K562 (cell line): Measurements from ENCODE around the gene TMEM163. TPM values are rescaled to one million over a fixed set of nuclear protein-coding genes. Genes with fewer than 3 reads are reported as not detected.

ENCODE experiments used
- ATAC-seq: fragments of 200-7000 bp; cut with Tn5 transposase; 3 replicates; pipeline ENCODE4 v1.9.1; 2020; ENCODE audit warnings: moderate library complexity
- BruUV-seq: library from RNA; stranded (reverse); fragments of 400-500 nt; replicated peaks from 2 replicates; lab custom pipeline; 2021; lab: Mats Ljungman, UMichigan
- CTCF ChIA-PET: fragments of 300-600 bp; formaldehyde crosslinking; extraction: SDS; loops from one replicate; lab custom pipeline; 2021; ENCODE audit warnings: low intra/inter-chr PET ratio; lab: Yijun Ruan, JAX
- POLR2A ChIA-PET: fragments of 300-600, 350-650 bp; sonication (Branson Sonifier 250); formaldehyde crosslinking; extraction: SDS; loops from one replicate; lab custom pipeline; 2021; ENCODE audit warnings: antibody characterized with exemption, inconsistent platforms; lab: Yijun Ruan, JAX
- DNase-seq, 4 experiments: peaks; one replicate each; pipeline versions ENCODE4 v3.0.0 to v3.0.0-alpha.2; 2011 to 2018; ENCODE audit warnings: low spot score in 3 of 4, mixed read lengths in 3 of 4; ENCODE audit errors: extremely low read depth in 1 of 4
- FAIRE-seq: peaks from 2 replicates; lab custom pipeline; 2011; peaks lifted over from hg19 to GRCh38; lab: Jason Lieb, UNC
- H2AFZ ChIP-seq: 2 replicates; pipeline ENCODE4 v1.6.0; 2011; ENCODE audit warnings: low read depth, low read length, control low read depth, inconsistent platforms
- H3K27ac ChIP-seq: fragments of 200-600 bp; 3 replicates; pipeline ENCODE4 v1.8.0; 2011; ENCODE audit warnings: low read depth, mild to moderate bottlenecking, control low read depth, inconsistent platforms, low read length, moderate library complexity, mixed read lengths; ENCODE audit errors: extremely low read depth
- H3K27me3 ChIP-seq, 2 experiments: fragments of 300-600 bp in 1 of 2; 2 replicates in 1 of 2; 3 replicates in 1 of 2; pipeline versions ENCODE4 v1.6.0 to v1.8.0; 2011; ENCODE audit warnings: inconsistent platforms in 2 of 2, low read length in 2 of 2, mild to moderate bottlenecking in 1 of 2, mixed read lengths in 1 of 2, moderate library complexity in 1 of 2; ENCODE audit not compliant: control insufficient read depth in 2 of 2, insufficient read depth in 2 of 2
- H3K36me3 ChIP-seq: fragments of 300-600 bp; 3 replicates; pipeline ENCODE4 v1.8.0; 2011; ENCODE audit warnings: mild to moderate bottlenecking, low read length, inconsistent platforms; ENCODE audit not compliant: control insufficient read depth, insufficient read depth
- H3K4me1 ChIP-seq, 2 experiments: fragments of 200-600 bp in 1 of 2; replicated peaks in 1 of 2; 2 replicates in 1 of 2; 3 replicates in 1 of 2; pipeline versions ENCODE4 v1.5.1 to v1.8.0; 2011; ENCODE audit warnings: inconsistent platforms in 2 of 2, low read length in 2 of 2, mild to moderate bottlenecking in 1 of 2, mixed read lengths in 1 of 2, moderate library complexity in 1 of 2; ENCODE audit not compliant: control insufficient read depth in 2 of 2, insufficient read depth in 2 of 2
- H3K4me2 ChIP-seq: 2 replicates; pipeline ENCODE4 v1.6.1; 2011; ENCODE audit warnings: low read length, control low read depth, inconsistent platforms, mixed read lengths; ENCODE audit not compliant: insufficient read depth
- H3K4me3 ChIP-seq: fragments of 200-600 bp; sonication (generic), shearing (Covaris generic); 2 replicates; pipeline ENCODE4 v1.5.1; 2016; ENCODE audit warnings: control low read depth, inconsistent platforms
- H3K79me2 ChIP-seq: fragments of 200-600 bp; 3 replicates; pipeline ENCODE4 v1.8.0; 2011; ENCODE audit warnings: low read length, inconsistent platforms; ENCODE audit not compliant: control insufficient read depth, insufficient read depth
- H3K9ac ChIP-seq, 2 experiments: 2 replicates each; pipeline versions ENCODE4 v1.6.0 to v1.6.1; 2011; ENCODE audit warnings: low read depth in 2 of 2, low read length in 2 of 2, control low read depth in 1 of 2, inconsistent platforms in 1 of 2, mild to moderate bottlenecking in 1 of 2, mixed read lengths in 1 of 2; ENCODE audit not compliant: insufficient read depth in 1 of 2
- H3K9me1 ChIP-seq: one replicate; pipeline ENCODE4 v1.6.0; 2011; ENCODE audit warnings: inconsistent platforms, mild to moderate bottlenecking, low read length, moderate library complexity; ENCODE audit not compliant: control insufficient read depth, insufficient read depth
- H3K9me3 ChIP-seq: replicated peaks from 2 replicates; pipeline ENCODE4 v1.5.1; 2011; ENCODE audit warnings: low read depth, low read length, inconsistent platforms; ENCODE audit not compliant: control insufficient read depth, insufficient read depth
- H4K20me1 ChIP-seq: replicated peaks from 2 replicates; pipeline ENCODE4 v1.6.1; 2011; ENCODE audit warnings: low read length, inconsistent platforms, mixed read lengths; ENCODE audit not compliant: control insufficient read depth, insufficient read depth
- ATF1 ChIP-seq, 2 experiments: fragments of 450-650 bp in 1 of 2; IDR thresholded peaks; 2 replicates each; pipeline ENCODE4 v1.6.1; 2016; ENCODE audit warnings: missing compliant biosample characterization in 1 of 2, missing genetic modification characterization in 1 of 2
- CBX5 ChIP-seq: IDR thresholded peaks from 2 replicates; pipeline ENCODE4 v1.6.1; 2014; ENCODE audit warnings: low read depth, borderline replicate concordance
- NR1H2 ChIP-seq: sonication (generic); formaldehyde crosslinking; IDR thresholded peaks from 2 replicates; pipeline ENCODE4 v1.4.0; 2020; ENCODE audit warnings: mild to moderate bottlenecking, missing genetic modification reagents
- PPARD ChIP-seq: fragments of 250-450 bp; sonication (Bioruptor Pico); IDR thresholded peaks from 2 replicates; pipeline ENCODE4 v1.8.0; 2022; ENCODE audit warnings: inconsistent platforms, mild to moderate bottlenecking, moderate library complexity
- SIRT6 ChIP-seq: IDR thresholded peaks from one replicate; pipeline ENCODE4 v1.6.1; 2012; ENCODE audit warnings: low read depth, mild to moderate bottlenecking, control low read depth, inconsistent platforms, low read length, moderate library complexity
- TAF9B ChIP-seq: fragments of 450-650 bp; IDR thresholded peaks from 2 replicates; pipeline ENCODE4 v1.6.1; 2018; ENCODE audit warnings: mild to moderate bottlenecking; ENCODE audit not compliant: partially characterized antibody
- ZEB2 ChIP-seq: fragments of 450-650 bp; IDR thresholded peaks from 2 replicates; pipeline ENCODE4 v1.6.1; 2016
- ZNF143 ChIP-seq: sonication (generic); formaldehyde crosslinking; IDR thresholded peaks from 2 replicates; pipeline ENCODE4 v1.9.0; 2022; ENCODE audit warnings: mild to moderate bottlenecking, missing genetic modification reagents
- WGBS: fragments of 100-300 bp; shearing (Covaris generic); methylation state at CpG from one replicate; pipeline ENCODE4 v1.1.6; 2016; ENCODE audit warnings: low coverage, mixed read lengths; ENCODE audit not compliant: insufficient coverage; ENCODE audit errors: missing lambda C conversion rate; 5-methylcytosine and 5-hydroxymethylcytosine counted together
- in situ Hi-C: fragments of 300-500 bp; cut with MboI; formaldehyde crosslinking; loops from 4 replicates; pipeline ENCODE4 v1.15.0; 2018; ENCODE audit warnings: inconsistent platforms, mixed read lengths
- intact Hi-C: fragments of 100-400 bp; cut with micrococcal nuclease; formaldehyde crosslinking; loops from 2 replicates; pipeline ENCODE4 v1.14.2; 2022
- polyA plus RNA-seq, 8 experiments: library from polyadenylated mRNA; depleted of rRNA in 4 of 8; stranded (reverse) in 5 of 8; unstranded in 3 of 8; fragments of >200 nt; fragmentation: Nextera tagmentation in 2 of 8; fragmentation: Illumina TruSeq in 1 of 8; extraction: Ambion mirVana in 2 of 8; extraction: Trizol in 1 of 8; gene quantifications; 2 replicates each; pipeline versions ENCODE4 v1.2.1 to v1.2.3, GENCODE V29; 2011 to 2014; ENCODE audit warnings: inconsistent platforms in 1 of 8, missing spikeins in 1 of 8
- total RNA-seq, 7 experiments: library from RNA; depleted of rRNA in 6 of 7; stranded (reverse); fragments of >200 nt in 6 of 7; fragmentation: Illumina TruSeq in 2 of 7; extraction: Trizol in 2 of 7; gene quantifications; 2 replicates each; pipeline versions ENCODE4 v1.2.1 to v1.2.3, GENCODE V29; 2011 to 2021; ENCODE audit warnings: low replicate concordance in 1 of 7
- TF ChIP-seq, protein P1 (sequence below): sonication (generic); formaldehyde crosslinking; IDR thresholded peaks from 2 replicates; pipeline ENCODE4 v1.5.0; 2020; ENCODE audit warnings: missing genetic modification reagents
- TF ChIP-seq, protein P2 (sequence below): fragments of 450-650 bp; IDR thresholded peaks from 2 replicates; pipeline ENCODE4 v1.6.1; 2017; ENCODE audit warnings: antibody characterized with exemption, mild to moderate bottlenecking
- TF ChIP-seq, protein P3 (sequence below), 2 experiments: fragments of 150-350 bp in 1 of 2; IDR thresholded peaks; 2 replicates each; pipeline ENCODE4 v1.6.1; 2012 to 2016; ENCODE audit warnings: low read depth in 2 of 2, low read length in 2 of 2, mild to moderate bottlenecking in 1 of 2, moderate library complexity in 1 of 2
- TF ChIP-seq, protein P4 (sequence below): fragments of 250-450 bp; sonication (Bioruptor Pico); IDR thresholded peaks from 2 replicates; pipeline ENCODE4 v1.4.0; 2020; ENCODE audit warnings: mild to moderate bottlenecking

Gene TMEM163
- total and polyA plus RNA-seq, 9 of the 15 experiments (the other 6 are each of a cell fraction or from before 2014, with no cell fraction given) = 0.04 to 0.68 (median 0.16) TPM; not detected in 3

DNA sequence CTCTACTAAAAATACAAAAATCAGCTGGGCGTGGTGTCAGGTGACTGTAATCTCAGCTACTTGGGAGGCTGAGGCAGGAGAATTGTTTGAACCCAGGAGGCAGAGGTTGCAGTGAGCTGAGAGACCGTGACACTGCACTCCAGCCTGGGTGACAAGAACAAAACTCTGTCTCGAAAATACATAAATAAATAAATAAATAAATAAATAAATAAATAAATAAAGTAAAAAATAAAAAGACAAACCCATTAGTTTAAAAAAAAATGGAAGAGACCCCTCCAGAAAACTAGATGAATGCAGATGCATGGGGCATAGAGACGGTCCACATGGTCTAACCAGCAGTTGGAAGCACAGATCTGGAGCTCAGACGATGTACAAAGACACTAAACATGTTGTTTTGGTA, 18.1 kb downstream of the TMEM163 start:
- ATAC-seq (no peak), DNase-seq (no peak), FAIRE-seq (no peak)
- WGBS = 0% methylated on average over 5 of the region's 5 CpGs
- H2AFZ ChIP-seq = no peak overlapping the region
- H4K20me1 ChIP-seq = no peaks in the 10 kb centered on the region
- no peaks in the 10 kb centered on the region for H3K36me3 ChIP-seq
- BruUV-seq = no TSS peak
- no peaks in the 10 kb centered on the region for H3K9me1 ChIP-seq
- H3K9me3 ChIP-seq = no peaks in the 10 kb centered on the region
- H3K4me1 ChIP-seq = peaks cover 0 to 6% of the 10 kb centered on the region in 2 experiments; a peak in 3 of 5 replicates
- no peak overlapping the region for H3K27ac ChIP-seq
- in situ Hi-C loops (no loop called here), intact Hi-C loops (no loop called here)
- ChIA-PET CTCF (no interaction called here), POLR2A (no interaction called here)
- peaks cover 0 to 6% of the 10 kb centered on the region in 2 experiments; a peak in 1 of 5 replicates for H3K27me3 ChIP-seq
- H3K9ac ChIP-seq = no peak overlapping the region
- H3K4me3 ChIP-seq = no peak overlapping the region
- H3K4me2 ChIP-seq = no peak overlapping the region
- H3K79me2 ChIP-seq = no peaks in the 10 kb centered on the region
- TF ChIP-seq CBX5 (no peak), ZNF143 (CRISPR knock-in tag) (no peak), ATF1 (CRISPR knock-in tag; IDR thresholded peaks at IDR 0.05) (no peak), ATF1 (tag; IDR thresholded peaks at IDR 0.05) (no peak), SIRT6 (no peak), NR1H2 (CRISPR knock-in tag) (no peak), ZEB2 (no peak), TAF9B (no peak), PPARD (CRISPR knock-in tag) (no peak)
- TF ChIP-seq, protein P1, sequence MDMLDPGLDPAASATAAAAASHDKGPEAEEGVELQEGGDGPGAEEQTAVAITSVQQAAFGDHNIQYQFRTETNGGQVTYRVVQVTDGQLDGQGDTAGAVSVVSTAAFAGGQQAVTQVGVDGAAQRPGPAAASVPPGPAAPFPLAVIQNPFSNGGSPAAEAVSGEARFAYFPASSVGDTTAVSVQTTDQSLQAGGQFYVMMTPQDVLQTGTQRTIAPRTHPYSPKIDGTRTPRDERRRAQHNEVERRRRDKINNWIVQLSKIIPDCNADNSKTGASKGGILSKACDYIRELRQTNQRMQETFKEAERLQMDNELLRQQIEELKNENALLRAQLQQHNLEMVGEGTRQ (CRISPR knock-in tag) = no peak
- TF ChIP-seq, protein P2, sequence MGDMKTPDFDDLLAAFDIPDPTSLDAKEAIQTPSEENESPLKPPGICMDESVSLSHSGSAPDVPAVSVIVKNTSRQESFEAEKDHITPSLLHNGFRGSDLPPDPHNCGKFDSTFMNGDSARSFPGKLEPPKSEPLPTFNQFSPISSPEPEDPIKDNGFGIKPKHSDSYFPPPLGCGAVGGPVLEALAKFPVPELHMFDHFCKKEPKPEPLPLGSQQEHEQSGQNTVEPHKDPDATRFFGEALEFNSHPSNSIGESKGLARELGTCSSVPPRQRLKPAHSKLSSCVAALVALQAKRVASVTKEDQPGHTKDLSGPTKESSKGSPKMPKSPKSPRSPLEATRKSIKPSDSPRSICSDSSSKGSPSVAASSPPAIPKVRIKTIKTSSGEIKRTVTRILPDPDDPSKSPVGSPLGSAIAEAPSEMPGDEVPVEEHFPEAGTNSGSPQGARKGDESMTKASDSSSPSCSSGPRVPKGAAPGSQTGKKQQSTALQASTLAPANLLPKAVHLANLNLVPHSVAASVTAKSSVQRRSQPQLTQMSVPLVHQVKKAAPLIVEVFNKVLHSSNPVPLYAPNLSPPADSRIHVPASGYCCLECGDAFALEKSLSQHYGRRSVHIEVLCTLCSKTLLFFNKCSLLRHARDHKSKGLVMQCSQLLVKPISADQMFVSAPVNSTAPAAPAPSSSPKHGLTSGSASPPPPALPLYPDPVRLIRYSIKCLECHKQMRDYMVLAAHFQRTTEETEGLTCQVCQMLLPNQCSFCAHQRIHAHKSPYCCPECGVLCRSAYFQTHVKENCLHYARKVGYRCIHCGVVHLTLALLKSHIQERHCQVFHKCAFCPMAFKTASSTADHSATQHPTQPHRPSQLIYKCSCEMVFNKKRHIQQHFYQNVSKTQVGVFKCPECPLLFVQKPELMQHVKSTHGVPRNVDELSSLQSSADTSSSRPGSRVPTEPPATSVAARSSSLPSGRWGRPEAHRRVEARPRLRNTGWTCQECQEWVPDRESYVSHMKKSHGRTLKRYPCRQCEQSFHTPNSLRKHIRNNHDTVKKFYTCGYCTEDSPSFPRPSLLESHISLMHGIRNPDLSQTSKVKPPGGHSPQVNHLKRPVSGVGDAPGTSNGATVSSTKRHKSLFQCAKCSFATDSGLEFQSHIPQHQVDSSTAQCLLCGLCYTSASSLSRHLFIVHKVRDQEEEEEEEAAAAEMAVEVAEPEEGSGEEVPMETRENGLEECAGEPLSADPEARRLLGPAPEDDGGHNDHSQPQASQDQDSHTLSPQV = no peak
- TF ChIP-seq, protein P3, sequence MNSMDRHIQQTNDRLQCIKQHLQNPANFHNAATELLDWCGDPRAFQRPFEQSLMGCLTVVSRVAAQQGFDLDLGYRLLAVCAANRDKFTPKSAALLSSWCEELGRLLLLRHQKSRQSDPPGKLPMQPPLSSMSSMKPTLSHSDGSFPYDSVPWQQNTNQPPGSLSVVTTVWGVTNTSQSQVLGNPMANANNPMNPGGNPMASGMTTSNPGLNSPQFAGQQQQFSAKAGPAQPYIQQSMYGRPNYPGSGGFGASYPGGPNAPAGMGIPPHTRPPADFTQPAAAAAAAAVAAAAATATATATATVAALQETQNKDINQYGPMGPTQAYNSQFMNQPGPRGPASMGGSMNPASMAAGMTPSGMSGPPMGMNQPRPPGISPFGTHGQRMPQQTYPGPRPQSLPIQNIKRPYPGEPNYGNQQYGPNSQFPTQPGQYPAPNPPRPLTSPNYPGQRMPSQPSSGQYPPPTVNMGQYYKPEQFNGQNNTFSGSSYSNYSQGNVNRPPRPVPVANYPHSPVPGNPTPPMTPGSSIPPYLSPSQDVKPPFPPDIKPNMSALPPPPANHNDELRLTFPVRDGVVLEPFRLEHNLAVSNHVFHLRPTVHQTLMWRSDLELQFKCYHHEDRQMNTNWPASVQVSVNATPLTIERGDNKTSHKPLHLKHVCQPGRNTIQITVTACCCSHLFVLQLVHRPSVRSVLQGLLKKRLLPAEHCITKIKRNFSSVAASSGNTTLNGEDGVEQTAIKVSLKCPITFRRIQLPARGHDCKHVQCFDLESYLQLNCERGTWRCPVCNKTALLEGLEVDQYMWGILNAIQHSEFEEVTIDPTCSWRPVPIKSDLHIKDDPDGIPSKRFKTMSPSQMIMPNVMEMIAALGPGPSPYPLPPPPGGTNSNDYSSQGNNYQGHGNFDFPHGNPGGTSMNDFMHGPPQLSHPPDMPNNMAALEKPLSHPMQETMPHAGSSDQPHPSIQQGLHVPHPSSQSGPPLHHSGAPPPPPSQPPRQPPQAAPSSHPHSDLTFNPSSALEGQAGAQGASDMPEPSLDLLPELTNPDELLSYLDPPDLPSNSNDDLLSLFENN (IDR thresholded peaks at IDR 0.05; ENCODE audit: low read depth in 2 of 2, low read length in 2 of 2) = no peak
- TF ChIP-seq, protein P4, sequence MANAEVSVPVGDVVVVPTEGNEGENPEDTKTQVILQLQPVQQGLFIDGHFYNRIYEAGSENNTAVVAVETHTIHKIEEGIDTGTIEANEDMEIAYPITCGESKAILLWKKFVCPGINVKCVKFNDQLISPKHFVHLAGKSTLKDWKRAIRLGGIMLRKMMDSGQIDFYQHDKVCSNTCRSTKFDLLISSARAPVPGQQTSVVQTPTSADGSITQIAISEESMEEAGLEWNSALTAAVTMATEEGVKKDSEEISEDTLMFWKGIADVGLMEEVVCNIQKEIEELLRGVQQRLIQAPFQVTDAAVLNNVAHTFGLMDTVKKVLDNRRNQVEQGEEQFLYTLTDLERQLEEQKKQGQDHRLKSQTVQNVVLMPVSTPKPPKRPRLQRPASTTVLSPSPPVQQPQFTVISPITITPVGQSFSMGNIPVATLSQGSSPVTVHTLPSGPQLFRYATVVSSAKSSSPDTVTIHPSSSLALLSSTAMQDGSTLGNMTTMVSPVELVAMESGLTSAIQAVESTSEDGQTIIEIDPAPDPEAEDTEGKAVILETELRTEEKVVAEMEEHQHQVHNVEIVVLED (CRISPR knock-in tag) = no peak
